ENCODE measurements around the gene PGAP1. TPM values are rescaled to one million over a fixed set of nuclear protein-coding genes. Genes with fewer than 3 reads are reported as not detected.

PGAP1 gene
- total and polyA plus RNA-seq, 9 of the 15 experiments (the other 6 are each of a cell fraction or from before 2014, with no cell fraction given): 0.08 to 0.73 (median 0.52) TPM

DNA sequence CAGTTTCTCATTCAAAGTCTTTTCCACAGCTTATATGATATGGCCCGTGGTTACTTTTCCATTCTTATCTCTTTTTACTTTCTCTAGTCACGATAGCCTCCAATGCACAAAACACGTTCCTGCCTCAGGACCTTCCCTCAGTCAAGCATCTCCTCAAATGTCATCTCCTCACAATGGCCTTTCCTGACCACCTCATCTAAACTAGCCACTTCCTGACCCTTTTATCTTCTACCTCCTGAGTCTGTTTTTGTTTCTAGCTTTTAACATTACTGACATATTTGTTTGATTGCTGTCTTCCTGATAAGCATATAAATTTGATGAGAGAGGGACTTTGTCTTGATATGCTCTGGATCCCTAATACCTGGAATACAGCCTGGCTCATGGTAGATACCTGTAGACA, 7.6 kb downstream of the PGAP1 start:
- no peak overlapping the region for H3K27ac ChIP-seq (ENCODE audit: extremely low read depth, low read depth, low read length)
- POLR2A ChIA-PET: no interaction called here
- ATAC-seq (no peak), FAIRE-seq (no peak), DNase-seq (ENCODE audit: extremely low read depth in 1 of 4, low spot score in 3 of 4) (no peak)
- no peak overlapping the region for H3K9ac ChIP-seq (ENCODE audit: insufficient read depth in 1 of 2, low read depth in 2 of 2, low read length in 2 of 2)
- no peaks in the 10 kb centered on the region for H3K79me2 ChIP-seq (ENCODE audit: control insufficient read depth, insufficient read depth, low read length)
- no peaks in the 10 kb centered on the region; a peak in 1 of 5 replicates for H3K27me3 ChIP-seq (ENCODE audit: control insufficient read depth in 2 of 2, insufficient read depth in 2 of 2, low read length in 2 of 2)
- no peak overlapping the region for H3K4me3 ChIP-seq
- H3K36me3 ChIP-seq (ENCODE audit: control insufficient read depth, insufficient read depth, low read length): no peaks in the 10 kb centered on the region
- WGBS (ENCODE audit: insufficient coverage, low coverage, missing lambda C conversion rate): 7% methylated on average over 3 of the region's 3 CpGs
- intact Hi-C loops (cut with micrococcal nuclease): no loop called here
- TF ChIP-seq MTA2 (IDR thresholded peaks at IDR 0.05; ENCODE audit: low read depth) (no peak), ZNF23 (CRISPR knock-in tag; IDR thresholded peaks at IDR 0.05) (no peak), TGIF2 (CRISPR knock-in tag; IDR thresholded peaks at IDR 0.05) (no peak)
- H3K9me3 ChIP-seq (replicated peaks; ENCODE audit: control insufficient read depth, insufficient read depth, low read depth, low read length): no peaks in the 10 kb centered on the region
- H3K4me2 ChIP-seq (ENCODE audit: insufficient read depth, low read length): no peak overlapping the region
- no peak overlapping the region for H2AFZ ChIP-seq (ENCODE audit: low read depth, low read length)
- CTCF ChIA-PET (ENCODE audit: low intra/inter-chr PET ratio): no interaction called here
- in situ Hi-C loops (cut with MboI): no loop called here
- H4K20me1 ChIP-seq (replicated peaks; ENCODE audit: control insufficient read depth, insufficient read depth, low read length): no peaks in the 10 kb centered on the region
- no peaks in the 10 kb centered on the region; a peak in 1 of 5 replicates for H3K4me1 ChIP-seq (replicated peaks in 1 of 2; ENCODE audit: control insufficient read depth in 2 of 2, insufficient read depth in 2 of 2, low read length in 2 of 2)
- no peaks in the 10 kb centered on the region for H3K9me1 ChIP-seq (ENCODE audit: control insufficient read depth, insufficient read depth, low read length)
- no TSS peak for BruUV-seq (replicated peaks)

DNA sequence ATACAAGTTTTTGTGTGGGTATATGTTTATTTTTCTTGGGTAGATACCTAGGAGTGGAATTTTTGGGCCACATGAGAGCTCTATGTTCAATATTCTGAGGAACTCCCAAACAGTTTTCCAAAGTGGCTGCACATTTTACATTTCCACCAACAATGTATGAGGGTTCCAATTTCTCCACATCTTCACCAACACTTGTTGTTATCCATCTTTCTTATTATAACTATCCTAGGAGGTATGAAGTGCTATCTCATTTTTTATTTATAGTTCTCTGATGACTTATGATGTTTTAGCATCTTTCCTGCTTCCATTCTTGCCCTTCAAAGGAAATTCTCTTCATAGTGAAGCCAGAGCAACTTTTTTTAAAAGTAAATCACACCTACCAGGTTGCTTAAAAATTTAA, 8.7 kb downstream of the PGAP1 start:
- FAIRE-seq: no peak
- H3K36me3 ChIP-seq (ENCODE audit: control insufficient read depth, insufficient read depth, low read length): no peaks in the 10 kb centered on the region
- no peak overlapping the region for H2AFZ ChIP-seq (ENCODE audit: low read depth, low read length)
- H3K9me1 ChIP-seq (ENCODE audit: control insufficient read depth, insufficient read depth, low read length): no peaks in the 10 kb centered on the region
- H3K27me3 ChIP-seq (ENCODE audit: control insufficient read depth in 2 of 2, insufficient read depth in 2 of 2, low read length in 2 of 2): no peaks in the 10 kb centered on the region
- no peaks in the 10 kb centered on the region for H3K4me1 ChIP-seq (replicated peaks in 1 of 2; ENCODE audit: control insufficient read depth in 2 of 2, insufficient read depth in 2 of 2, low read length in 2 of 2)
- DNase-seq (ENCODE audit: extremely low read depth in 1 of 4, low spot score in 3 of 4): no peak
- no peaks in the 10 kb centered on the region for H4K20me1 ChIP-seq (replicated peaks; ENCODE audit: control insufficient read depth, insufficient read depth, low read length)
- H3K79me2 ChIP-seq (ENCODE audit: control insufficient read depth, insufficient read depth, low read length): no peaks in the 10 kb centered on the region
- POLR2A ChIA-PET: no interaction called here
- H3K9me3 ChIP-seq (replicated peaks; ENCODE audit: control insufficient read depth, insufficient read depth, low read depth, low read length): no peaks in the 10 kb centered on the region
- H3K9ac ChIP-seq (ENCODE audit: insufficient read depth in 1 of 2, low read depth in 2 of 2, low read length in 2 of 2): no peak overlapping the region
- no peak for ATAC-seq
- no peak overlapping the region for H3K4me2 ChIP-seq (ENCODE audit: insufficient read depth, low read length)
- intact Hi-C loops (cut with micrococcal nuclease): no loop called here
- TF ChIP-seq RBM25 (IDR thresholded peaks at IDR 0.05; ENCODE audit: low read depth, low read length, severe bottlenecking) (peak; percentile 12), KLF1 (tag; IDR thresholded peaks at IDR 0.05) (no peak), CXXC5 (CRISPR knock-in tag; IDR thresholded peaks at IDR 0.05) (no peak)
- TF ChIP-seq, protein P1, sequence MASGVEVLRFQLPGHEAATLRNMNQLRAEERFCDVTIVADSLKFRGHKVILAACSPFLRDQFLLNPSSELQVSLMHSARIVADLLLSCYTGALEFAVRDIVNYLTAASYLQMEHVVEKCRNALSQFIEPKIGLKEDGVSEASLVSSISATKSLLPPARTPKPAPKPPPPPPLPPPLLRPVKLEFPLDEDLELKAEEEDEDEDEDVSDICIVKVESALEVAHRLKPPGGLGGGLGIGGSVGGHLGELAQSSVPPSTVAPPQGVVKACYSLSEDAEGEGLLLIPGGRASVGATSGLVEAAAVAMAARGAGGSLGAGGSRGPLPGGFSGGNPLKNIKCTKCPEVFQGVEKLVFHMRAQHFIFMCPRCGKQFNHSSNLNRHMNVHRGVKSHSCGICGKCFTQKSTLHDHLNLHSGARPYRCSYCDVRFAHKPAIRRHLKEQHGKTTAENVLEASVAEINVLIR (CRISPR knock-in tag; IDR thresholded peaks at IDR 0.05): no peak
- BruUV-seq (replicated peaks): no TSS peak
- no peak overlapping the region for H3K4me3 ChIP-seq
- H3K27ac ChIP-seq (ENCODE audit: extremely low read depth, low read depth, low read length): no peak overlapping the region
- CTCF ChIA-PET (ENCODE audit: low intra/inter-chr PET ratio): no interaction called here
- in situ Hi-C loops (cut with MboI): no loop called here
